Activated gamma-delta T cell treated with Interleukin-2 at 50 U/mL for 16 hours (primary cell): ENCODE results near the gene ACP6.
"Not testable (repeated sequence)": the region's sequence is repeated elsewhere in the genome, so short reads cannot be mapped to it uniquely, and the experiment has no call there.

Source experiments
- DNase-seq: peaks from one replicate; pipeline ENCODE4 v3.0.0-alpha.2; 2020

Gene ACP6

DNA sequence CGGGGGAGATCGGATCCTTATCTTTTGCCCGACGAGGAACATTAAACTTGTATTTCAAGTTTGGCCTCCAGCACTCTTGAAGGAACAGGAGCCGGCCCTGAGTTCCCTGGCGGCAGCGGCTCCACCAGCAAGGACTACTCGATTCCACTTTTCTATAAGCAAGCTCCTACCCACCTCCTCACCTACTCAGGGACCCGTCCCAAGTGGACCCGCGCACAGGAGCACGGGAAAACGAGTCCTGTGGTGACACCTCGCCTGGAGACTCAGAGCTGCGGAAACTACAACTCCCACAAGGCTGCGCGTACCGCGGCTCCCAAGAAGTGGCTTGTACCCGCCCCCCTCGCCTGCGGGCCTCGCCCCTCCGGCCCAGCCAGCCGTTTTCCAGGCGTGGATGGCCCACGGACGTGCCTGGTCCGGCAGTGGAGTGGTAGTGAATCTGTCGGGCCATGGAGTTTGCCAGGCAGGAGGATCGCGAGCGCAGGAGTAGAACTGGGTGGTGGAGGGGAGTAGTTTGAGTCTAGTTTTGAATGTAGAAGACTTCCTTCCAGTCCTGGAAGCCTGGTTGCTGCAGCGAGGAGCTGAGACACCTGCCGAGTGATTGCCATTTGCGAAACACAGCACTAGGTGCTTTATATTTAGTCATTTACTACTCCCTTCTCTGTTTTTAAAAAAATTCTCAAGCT lies at the start of gene ACP6:
TSS of gene ACP6 (minus strand) at position 206 of the 683 bp plus-strand sequence. CDS start 476 bp downstream, outside the sequence.
- peak; percentile 82 for DNase-seq

GRCh38 chr1:147719711-147720225 lies 49.4 kb upstream of the ACP6 start:
- no peak for DNase-seq

DNA sequence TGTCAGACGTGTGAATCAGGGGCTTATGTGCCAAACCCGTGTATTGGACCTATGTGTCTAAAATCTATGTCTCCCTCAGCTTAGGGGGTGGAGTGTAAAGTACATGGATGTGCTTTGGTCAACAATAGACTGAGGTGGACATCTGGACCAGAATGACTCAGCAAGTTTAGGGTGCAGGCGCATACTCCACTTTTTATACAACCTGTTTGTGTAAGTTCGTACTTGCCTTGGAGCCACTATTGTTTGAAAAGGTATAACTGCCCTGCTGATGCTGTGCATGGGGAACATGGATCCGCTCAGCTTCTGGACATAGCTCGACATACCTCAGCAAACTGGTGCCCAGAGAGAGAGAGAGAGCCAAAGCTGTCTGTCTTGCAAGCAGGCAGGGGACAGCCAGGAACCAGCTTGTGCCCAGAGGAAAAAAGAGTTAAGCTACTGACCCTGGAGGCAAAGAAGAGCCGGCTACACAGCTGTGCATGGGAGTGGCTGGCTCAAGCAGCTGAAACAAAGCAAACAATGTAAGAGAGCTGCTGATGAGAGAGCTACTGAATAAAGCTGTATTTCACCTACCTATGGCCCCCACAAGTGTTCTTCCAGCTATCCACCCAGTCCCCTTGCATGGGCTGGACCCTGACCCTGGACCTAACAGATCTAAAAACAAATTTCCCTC lies 48.8 kb upstream of the ACP6 start:
- no peak for DNase-seq

DNA sequence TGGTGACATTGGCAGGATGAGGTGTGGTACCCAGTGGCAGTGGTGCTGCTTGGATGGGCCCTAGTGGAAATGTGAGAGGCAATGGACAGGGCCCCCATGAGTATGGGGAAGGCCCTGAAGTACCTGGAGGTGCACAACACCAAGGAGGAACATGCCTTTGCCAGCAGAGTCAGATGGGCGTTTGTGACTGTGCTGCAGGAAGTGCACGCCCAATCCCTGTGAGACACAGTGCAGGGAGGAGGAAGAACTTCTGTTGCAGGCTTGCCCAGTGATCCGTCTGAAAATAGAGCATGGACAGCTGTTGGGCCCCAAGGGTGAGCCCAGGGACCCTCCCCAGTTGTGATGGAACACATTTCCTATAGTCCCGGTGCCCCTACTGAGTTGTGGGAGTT lies 47.4 kb upstream of the ACP6 start:
- DNase-seq: no peak

DNA sequence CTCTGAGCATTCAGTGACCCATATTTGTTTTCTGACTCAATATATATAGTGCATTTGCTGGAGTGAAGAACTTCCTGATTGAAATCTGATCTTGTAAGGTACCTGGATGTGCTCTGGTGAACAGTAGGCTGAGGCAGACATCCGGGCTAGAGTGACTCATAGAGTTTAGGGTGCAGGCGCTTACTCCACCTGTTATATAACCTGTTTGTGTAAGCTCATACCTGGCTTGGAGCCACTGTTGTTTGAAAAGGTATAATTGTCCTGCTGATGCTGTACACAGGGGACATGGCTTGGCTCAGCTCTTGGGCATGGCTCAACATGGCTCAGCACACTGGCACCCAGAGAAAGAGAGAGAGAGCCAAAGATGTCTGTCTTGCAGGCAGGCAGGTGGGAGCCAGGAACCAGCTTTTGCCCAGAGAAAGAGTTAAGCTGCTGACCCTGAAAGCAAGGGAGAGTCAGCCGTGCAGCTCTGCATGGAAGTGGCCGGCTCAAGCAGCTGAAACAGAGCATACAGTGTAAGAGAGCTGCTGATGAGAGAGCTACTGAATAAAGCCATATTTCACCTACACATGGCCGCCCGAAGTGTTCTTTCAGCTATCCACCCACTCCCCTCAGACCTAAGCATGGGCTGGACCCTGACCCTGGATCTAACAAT lies 46.9 kb upstream of the ACP6 start:
- DNase-seq: no peak

- no peak for DNase-seq
These were observed 42.3 kb upstream of the ACP6 start for GRCh38 chr1:147712605-147713004.

- DNase-seq: peak; percentile 52
These were observed 30.0 kb upstream of the ACP6 start for GRCh38 chr1:147700042-147701006.

- no peak for DNase-seq
These were observed 29.3 kb upstream of the ACP6 start for GRCh38 chr1:147699686-147700041.

DNA sequence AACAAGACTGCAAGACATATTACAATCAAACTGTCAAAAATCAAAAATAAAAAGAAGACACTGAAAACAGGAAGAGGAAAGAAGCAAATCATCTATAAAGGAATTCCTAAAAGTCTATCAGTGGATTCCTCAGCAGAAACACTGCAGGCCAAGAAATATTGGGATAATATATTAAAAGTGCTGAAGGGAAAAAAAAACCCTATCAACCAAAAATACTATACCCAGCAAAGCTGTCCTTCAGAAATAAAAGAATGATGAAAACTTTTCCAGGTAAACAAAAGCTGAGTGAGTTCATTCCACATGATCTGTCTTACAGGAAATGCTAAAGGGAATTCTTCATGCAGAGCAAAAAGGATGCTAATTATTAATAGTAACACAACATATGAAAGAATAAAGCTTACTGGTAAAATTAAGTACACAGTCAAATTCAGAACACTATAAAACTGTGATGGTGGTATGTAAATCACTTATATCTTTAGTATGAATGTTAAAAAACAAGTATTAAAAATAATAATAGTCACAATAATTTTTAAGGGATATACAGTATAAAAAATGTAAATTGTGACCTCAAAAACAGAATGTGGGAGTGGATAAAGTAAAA lies 12.9 kb upstream of the ACP6 start:
- no peak for DNase-seq

- DNase-seq: not testable (repeated sequence)
These were observed 10.4 kb upstream of the ACP6 start for GRCh38 chr1:147680608-147681235.

DNA sequence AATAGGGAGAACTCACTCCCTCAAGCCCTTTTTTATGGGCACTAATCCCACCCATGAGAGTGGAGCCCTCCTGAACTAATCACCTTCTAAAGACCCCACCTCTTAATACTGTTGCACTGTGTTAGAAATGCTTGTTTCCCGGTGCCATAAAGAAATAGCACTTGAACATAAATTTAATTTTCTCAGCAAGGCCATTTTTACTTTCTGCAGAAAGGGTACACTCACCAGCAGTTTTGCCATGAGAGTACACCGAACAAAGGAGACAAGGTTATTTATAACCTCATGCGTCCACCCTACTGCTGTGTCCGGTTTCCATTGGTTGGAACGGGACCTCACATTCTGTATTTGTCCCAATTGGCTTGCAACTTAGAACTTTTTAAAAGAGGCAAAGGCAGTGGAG lies 7.4 kb upstream of the ACP6 start:
- DNase-seq: not testable (repeated sequence)

- DNase-seq: no peak
These were observed 6.2 kb upstream of the ACP6 start for GRCh38 chr1:147676311-147677085.

DNA sequence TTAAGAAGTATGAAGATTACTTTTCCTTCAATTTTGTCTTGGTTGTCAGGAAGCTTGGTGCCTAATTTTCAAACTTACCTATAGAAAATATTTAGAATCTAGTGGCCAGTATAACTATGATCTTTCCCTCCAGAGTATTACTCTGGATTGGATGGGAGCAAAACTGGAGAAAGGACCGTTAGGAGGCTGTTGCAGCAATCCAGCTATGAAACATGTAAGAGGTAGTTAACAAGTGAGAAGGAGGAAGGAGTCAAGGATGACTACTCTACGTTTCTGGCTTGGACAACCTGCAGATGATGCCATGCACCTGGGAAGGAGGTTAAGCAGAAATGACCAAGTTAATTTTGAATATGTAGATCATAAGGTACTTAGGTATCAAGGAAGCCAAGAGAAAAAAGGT lies 3.5 kb upstream of the ACP6 start:
- DNase-seq: no peak

DNA sequence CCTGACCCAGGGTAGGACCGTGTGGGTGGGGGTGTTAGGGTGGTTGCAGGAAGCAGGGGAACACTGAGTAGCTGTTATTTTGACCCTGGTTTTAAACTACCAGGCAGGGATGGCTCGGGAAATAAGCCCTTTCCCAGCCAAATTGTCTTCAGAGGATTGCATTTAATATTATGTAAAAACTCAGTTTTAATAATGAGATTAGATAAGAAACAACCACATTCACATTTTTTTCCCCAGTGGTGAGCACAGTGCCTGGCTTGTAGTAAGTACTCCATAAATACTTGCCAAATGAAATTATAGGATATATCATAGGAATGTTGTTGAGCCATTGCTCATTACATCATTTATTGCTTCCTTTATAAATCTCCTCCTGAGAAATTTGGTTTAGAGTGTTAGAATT lies 3.1 kb upstream of the ACP6 start:
- DNase-seq: no peak

- peak; percentile 18 for DNase-seq
These were observed 630 bp downstream of the ACP6 start for GRCh38 chr1:147669469-147670318.

GRCh38 chr1:147665521-147665920 lies 4.8 kb downstream of the ACP6 start:
- no peak for DNase-seq

DNA sequence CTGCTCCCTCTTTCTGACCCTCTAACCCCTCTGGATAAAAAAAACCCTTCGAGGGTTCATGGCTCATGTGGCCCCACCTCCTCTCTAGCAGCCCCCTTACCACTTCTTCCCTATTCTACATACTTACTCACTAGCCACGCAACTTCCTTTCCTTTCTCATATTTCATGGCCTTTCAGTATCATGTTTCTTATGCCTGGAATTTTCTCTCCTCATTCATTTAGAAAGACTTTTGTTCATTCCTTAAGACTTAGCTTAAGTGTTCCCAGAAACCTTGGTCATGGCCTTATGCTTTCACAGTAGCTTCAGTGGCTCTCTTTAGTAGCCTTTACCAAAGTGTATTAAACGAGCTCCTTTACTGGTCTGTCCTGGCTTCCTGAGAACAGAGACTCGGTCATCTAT lies 6.1 kb downstream of the ACP6 start:
- DNase-seq: no peak

- no peak for DNase-seq
These were observed 15.8 kb downstream of the ACP6 start for GRCh38 chr1:147654511-147654910.

DNA sequence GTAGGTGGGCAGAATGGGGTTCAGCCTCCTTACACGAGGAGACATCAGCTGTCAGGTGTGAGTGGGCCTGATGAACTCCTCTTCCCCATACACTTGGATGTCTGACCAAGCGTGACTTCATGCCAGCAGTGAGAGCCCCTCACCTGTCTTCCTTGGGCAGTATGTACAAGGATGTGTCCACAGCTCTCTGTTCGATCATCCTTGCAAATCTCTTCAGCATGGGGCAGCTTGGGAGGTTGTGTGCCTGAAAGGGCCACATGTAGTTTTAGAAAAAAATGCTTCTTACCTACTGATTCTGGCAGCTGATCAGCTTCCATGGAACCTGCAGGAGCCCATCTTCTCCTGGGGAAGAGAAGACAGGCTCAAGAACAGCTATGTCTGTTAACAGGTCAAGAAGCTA lies 18.0 kb downstream of the ACP6 start:
- no peak for DNase-seq

- DNase-seq: no peak
These were observed 18.9 kb downstream of the ACP6 start for GRCh38 chr1:147651466-147651865.
